Glutamatergic neuron (in vitro differentiated cells): ENCODE results near the gene HRAS. TPM values are rescaled to one million over a fixed set of nuclear protein-coding genes. Genes with fewer than 3 reads are reported as not detected.

ENCODE experiments used
- DNase-seq: peaks from one replicate; pipeline ENCODE4 v3.0.0; 2022
- H3K27ac Mint-ChIP-seq: one replicate; pipeline ENCODE4 v1.8.0; 2020; ENCODE audit warnings: mild to moderate bottlenecking, mixed read lengths, inconsistent platforms; ENCODE audit not compliant: unreplicated experiment
- H3K27me3 Mint-ChIP-seq: one replicate; pipeline ENCODE4 v1.8.0; 2020; ENCODE audit warnings: mild to moderate bottlenecking, moderate library complexity, mixed read lengths, inconsistent platforms; ENCODE audit not compliant: unreplicated experiment
- H3K36me3 Mint-ChIP-seq: one replicate; pipeline ENCODE4 v1.8.0; 2020; ENCODE audit warnings: mild to moderate bottlenecking, mixed read lengths, inconsistent platforms; ENCODE audit not compliant: unreplicated experiment
- H3K4me1 Mint-ChIP-seq: one replicate; pipeline ENCODE4 v1.8.0; 2020; ENCODE audit warnings: mild to moderate bottlenecking, low read depth, mixed read lengths, inconsistent platforms; ENCODE audit not compliant: unreplicated experiment
- H3K4me3 Mint-ChIP-seq: one replicate; pipeline ENCODE4 v1.8.0; 2020; ENCODE audit warnings: mild to moderate bottlenecking, mixed read lengths, inconsistent platforms; ENCODE audit not compliant: unreplicated experiment
- H3K9me3 Mint-ChIP-seq: one replicate; pipeline ENCODE4 v1.8.0; 2020; ENCODE audit warnings: mild to moderate bottlenecking, moderate library complexity, mixed read lengths, inconsistent platforms; ENCODE audit not compliant: unreplicated experiment
- CTCF ChIP-seq: fragments of 200-600 bp; sonication (generic); IDR thresholded peaks from one replicate; pipeline ENCODE4 v1.5.0; 2021; ENCODE audit not compliant: partially characterized antibody, unreplicated experiment
- total RNA-seq: library from RNA; stranded (reverse); fragmentation: NEBNext Ultra II Directional; extraction: Animal tissue kit (Norgen Biotek cat#: 25700); gene quantifications from one replicate; pipeline ENCODE4 v1.2.1, GENCODE V29; 2021; ENCODE audit not compliant: unreplicated experiment

HRAS gene
- total RNA-seq, 1 donor from 2014 or later = 140 TPM

DNA sequence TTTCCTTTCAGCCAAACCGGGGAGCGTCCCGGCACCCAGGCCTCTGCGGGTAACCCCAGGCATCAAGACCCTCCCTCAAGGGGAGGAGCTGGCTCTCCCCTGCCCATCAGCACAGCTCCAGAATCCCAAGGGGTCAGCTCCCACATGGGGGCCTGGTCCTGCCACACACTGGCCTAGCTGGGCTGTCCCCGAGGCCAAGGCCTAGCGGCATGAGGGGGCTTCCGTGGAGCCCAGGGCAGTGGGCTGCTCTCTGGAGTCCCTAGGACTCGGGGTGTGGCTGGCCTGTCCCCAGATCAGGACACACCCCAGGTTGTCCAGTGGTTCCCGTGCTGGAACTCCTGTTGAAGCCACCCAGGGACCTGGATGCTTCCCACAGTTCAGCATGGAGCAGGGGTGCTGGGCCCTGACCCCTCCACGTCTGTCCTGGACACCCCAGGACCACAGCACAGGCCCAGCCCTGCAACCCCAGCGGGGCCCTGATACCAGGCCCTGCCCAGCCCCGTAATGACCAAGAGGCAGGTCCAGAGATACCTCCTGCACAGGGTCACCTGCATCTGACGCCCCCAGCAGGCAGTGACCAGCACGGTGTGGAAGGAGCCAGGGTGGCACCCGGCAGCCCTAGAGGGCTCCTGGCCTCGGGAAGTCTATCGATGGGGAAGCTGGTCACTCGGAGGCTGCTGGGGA lies 5.5 kb downstream of the HRAS start:
- Mint-ChIP-seq H3K27ac (no peak overlapping the region), H3K27me3 (peaks cover 2% of the 10 kb centered on the region), H3K4me3 (no peak overlapping the region), H3K4me1 (peaks cover 2% of the 10 kb centered on the region), H3K36me3 (no peaks in the 10 kb centered on the region), H3K9me3 (no peaks in the 10 kb centered on the region)
- TF ChIP-seq CTCF = no peak
- no peak for DNase-seq

GRCh38 chr11:528815-529727 lies 6.3 kb downstream of the HRAS start:
- no peak for TF ChIP-seq CTCF
- Mint-ChIP-seq H3K9me3 (no peaks in the 10 kb centered on the region), H3K4me3 (no peak overlapping the region), H3K27me3 (peaks cover 2% of the 10 kb centered on the region), H3K27ac (no peak overlapping the region), H3K4me1 (peaks cover 2% of the 10 kb centered on the region), H3K36me3 (peaks cover 2% of the 10 kb centered on the region)
- peak; percentile 20 for DNase-seq

DNA sequence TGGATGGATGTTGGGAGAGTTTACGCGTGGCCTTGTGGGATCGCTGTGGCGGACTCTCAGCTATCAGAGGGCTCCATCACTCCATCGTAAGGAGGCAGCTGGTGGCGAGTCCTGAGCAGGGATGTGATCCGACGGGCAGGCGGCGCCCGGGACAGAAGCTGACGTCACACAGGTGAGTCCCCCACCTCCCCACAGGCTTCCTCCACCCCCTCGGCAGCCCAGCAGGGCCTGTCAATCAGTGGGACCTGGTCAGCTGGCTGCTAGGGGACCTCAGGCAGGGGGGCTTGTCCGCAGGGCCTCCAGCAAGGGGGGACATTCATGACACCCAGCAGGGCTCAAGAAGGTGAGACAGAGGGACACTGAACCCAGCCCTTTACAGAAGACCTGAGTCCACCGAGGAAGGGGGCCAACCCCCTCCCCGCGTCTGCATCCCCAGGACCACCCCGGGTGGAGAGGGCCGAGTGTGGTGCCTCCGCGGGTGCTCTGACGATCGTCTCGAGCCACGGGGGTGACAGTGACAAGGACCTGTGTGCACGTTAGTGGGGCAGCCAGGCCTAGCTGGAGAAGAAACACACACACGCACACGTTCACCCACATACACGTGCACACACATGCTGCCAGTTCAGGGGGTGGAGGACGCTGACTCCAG lies 7.1 kb downstream of the HRAS start:
- Mint-ChIP-seq H3K27me3 (peaks cover 2% of the 10 kb centered on the region), H3K9me3 (no peaks in the 10 kb centered on the region), H3K4me1 (peaks cover 2% of the 10 kb centered on the region), H3K36me3 (peaks cover 4% of the 10 kb centered on the region), H3K4me3 (no peak overlapping the region), H3K27ac (no peak overlapping the region)
- no peak for DNase-seq
- no peak for TF ChIP-seq CTCF

DNA sequence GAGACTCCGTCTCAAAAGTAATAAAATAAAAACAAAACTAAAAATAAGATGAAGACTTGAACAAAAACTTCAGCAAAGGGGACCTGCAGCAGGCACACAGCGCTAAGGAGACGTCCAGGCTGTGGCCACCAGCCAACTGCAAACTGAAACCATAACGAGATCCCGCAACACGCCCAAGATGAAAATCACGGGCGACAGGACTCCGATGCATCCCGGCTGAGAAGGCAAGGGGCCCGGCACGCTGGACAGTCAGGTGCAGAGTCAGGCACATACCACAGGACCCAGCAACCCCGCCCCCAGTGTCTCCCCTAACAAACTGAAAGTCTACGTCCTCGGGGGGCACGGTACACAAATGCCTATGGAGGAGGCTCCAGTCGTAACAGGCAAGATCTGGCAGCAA lies 9.2 kb downstream of the HRAS start:
- no peak for TF ChIP-seq CTCF
- Mint-ChIP-seq H3K4me3 (no peak overlapping the region), H3K36me3 (peaks cover 4% of the 10 kb centered on the region), H3K27ac (no peak overlapping the region), H3K9me3 (no peaks in the 10 kb centered on the region), H3K27me3 (peaks cover 4% of the 10 kb centered on the region), H3K4me1 (peaks cover 2% of the 10 kb centered on the region)
- DNase-seq = no peak
